SH-SY5Y (cell line): ENCODE measurements around the gene PPP2R5A.

Experiments used
- GATA2 ChIP-seq: IDR thresholded peaks from 2 replicates; pipeline ENCODE4 v1.6.1; 2011; ENCODE audit warnings: mild to moderate bottlenecking, low read depth, low read length
- GATA3 ChIP-seq: IDR thresholded peaks from 2 replicates; pipeline ENCODE4 v1.6.1; 2011; ENCODE audit warnings: low read depth, mild to moderate bottlenecking, low read length, moderate library complexity

GRCh38 chr1:212294983-212295382 is 9.8 kb downstream of the PPP2R5A start:
- TF ChIP-seq GATA3 (no peak), GATA2 (no peak)
